Heart right ventricle (tissue), 16 donors: ENCODE data around the gene TRRAP. TPM values are rescaled to one million over a fixed set of nuclear protein-coding genes. Genes with fewer than 3 reads are reported as not detected.

Experiments
- ATAC-seq, 8 donors: fragments of 200-7000 bp; cut with Tn5 transposase; one replicate each; pipeline ENCODE4 v1.9.1; 2020; ENCODE audit warnings: mild to moderate bottlenecking in 8 of 8, moderate library complexity in 8 of 8, moderate number of reproducible peaks in 1 of 8
- DNase-seq, 2 donors: peaks; one replicate each; pipeline ENCODE4 v3.0.0-alpha.2; 2020
- H3K27ac ChIP-seq, 10 donors: fragments of 200-600 bp; sonication (generic) in 2 of 10; one replicate each; pipeline versions ENCODE4 v1.5.0 to v1.8.0; 2020 to 2022; ENCODE audit warnings: mild to moderate bottlenecking in 3 of 10
- H3K27me3 ChIP-seq, 7 donors: fragments of 200-600 bp; one replicate each; pipeline ENCODE4 v1.8.0; 2021 to 2022; ENCODE audit warnings: mild to moderate bottlenecking in 2 of 7
- H3K36me3 ChIP-seq, 9 donors: fragments of 200-600 bp; sonication (generic) in 1 of 9; one replicate each; pipeline versions ENCODE4 v1.5.0 to v1.8.0; 2020 to 2022; ENCODE audit warnings: mild to moderate bottlenecking in 2 of 9
- H3K4me1 ChIP-seq, 9 donors: fragments of 200-600 bp; sonication (generic) in 1 of 9; one replicate each; pipeline versions ENCODE4 v1.5.0 to v1.8.0; 2020 to 2022; ENCODE audit warnings: mild to moderate bottlenecking in 4 of 9
- H3K4me3 ChIP-seq, 10 donors: fragments of 200-600 bp; sonication (generic) in 2 of 10; one replicate each; pipeline versions ENCODE4 v1.5.0 to v1.8.0; 2020 to 2022; ENCODE audit warnings: mild to moderate bottlenecking in 7 of 10, moderate library complexity in 2 of 10
- H3K9me3 ChIP-seq, 11 donors: fragments of 200-600 bp in 10 of 11; sonication (generic) in 2 of 11; one replicate each; pipeline versions ENCODE4 v1.5.0 to v1.8.0; 2013 to 2022; ENCODE audit warnings: mild to moderate bottlenecking in 2 of 11, control low read depth in 1 of 11, moderate library complexity in 1 of 11
- WGBS, 2 donors: extraction: QIAGEN DNeasy Blood & Tissue Kit; methylation state at CpG; one replicate each; pipeline ENCODE4 v1.1.7; 2013; ENCODE audit warnings: inconsistent platforms in 1 of 2; 5-methylcytosine and 5-hydroxymethylcytosine counted together
- intact Hi-C, 10 donors: fragments of 100-400 bp; cut with DNase I; formaldehyde crosslinking; loops; one replicate each; pipeline versions ENCODE4 v1.11.1 to v1.14.2; 2022
- polyA plus RNA-seq, 2 donors: library from polyadenylated mRNA; stranded (reverse); fragments of 200-250 nt; gene quantifications; one replicate each; pipeline ENCODE4 v1.2.3, GENCODE V29; 2013
- total RNA-seq, 10 donors: library from RNA; stranded (reverse); fragmentation: NEBNext Ultra II Directional in 3 of 10; extraction: Animal tissue kit (Norgen Biotek cat#: 25700) in 3 of 10; gene quantifications; one replicate each; pipeline versions ENCODE4 v1.2.1 to v1.2.4, GENCODE V29; 2021 to 2023
- TF ChIP-seq, protein P1 (sequence below), 9 donors: fragments of 200-600 bp; sonication (generic) in 2 of 9; IDR thresholded peaks; one replicate each; pipeline versions ENCODE4 v1.5.0 to v1.8.0; 2021 to 2022; ENCODE audit warnings: antibody characterized with exemption in 9 of 9, mild to moderate bottlenecking in 5 of 9, moderate library complexity in 1 of 9
- donor health status: Arrhythmogenic right ventricular cardiomyopathy.
- donor health status: ischemic (EF 13 %, LVEDD 7.1; RV severe dilation, severe dysfunction).
- donor health status: healthy with polysubstance abuse.
- donor health status: DM: no; HTN: yes; CAD: no.
- donor health status: DM: no; HTN: no; CAD: no.
- donor health status: ischemic (EF 25% LVEDD 6.9; RV normal size, moderate dysfunction).
- donor health status: ischemic (EF 25% LVEDD 5.7; RV mildly dilated, moderate dysfunction).
- donor health status: healthy.
- donor health status: DM: yes; HTN: yes; CAD: no.
- donor health status: Ischemic cardiomyopathy.
- donor health status: ischemic (EF 35%, LVEDD 5.7; RV mildly dilated, moderate dysfunction).
- donor health status: nonischemic (EF 11% LVEDD 7.7; RV severe dilation, severe dysfunction).
- donor health status: DM: yes; HTN: yes; CAD: no.
- donor health status: PGD.
- donor health status: ischemic (EF 29% LVEDD 5.4; RV normal size, mild dysfunction).
- donor health status: nonischemic (EF 23%, LVEDD 6.1; RV moderate dilation, normal function).

Gene TRRAP
- total and polyA plus RNA-seq, 12 donors = 4.8 to 25.1 (median 21.3) TPM

DNA sequence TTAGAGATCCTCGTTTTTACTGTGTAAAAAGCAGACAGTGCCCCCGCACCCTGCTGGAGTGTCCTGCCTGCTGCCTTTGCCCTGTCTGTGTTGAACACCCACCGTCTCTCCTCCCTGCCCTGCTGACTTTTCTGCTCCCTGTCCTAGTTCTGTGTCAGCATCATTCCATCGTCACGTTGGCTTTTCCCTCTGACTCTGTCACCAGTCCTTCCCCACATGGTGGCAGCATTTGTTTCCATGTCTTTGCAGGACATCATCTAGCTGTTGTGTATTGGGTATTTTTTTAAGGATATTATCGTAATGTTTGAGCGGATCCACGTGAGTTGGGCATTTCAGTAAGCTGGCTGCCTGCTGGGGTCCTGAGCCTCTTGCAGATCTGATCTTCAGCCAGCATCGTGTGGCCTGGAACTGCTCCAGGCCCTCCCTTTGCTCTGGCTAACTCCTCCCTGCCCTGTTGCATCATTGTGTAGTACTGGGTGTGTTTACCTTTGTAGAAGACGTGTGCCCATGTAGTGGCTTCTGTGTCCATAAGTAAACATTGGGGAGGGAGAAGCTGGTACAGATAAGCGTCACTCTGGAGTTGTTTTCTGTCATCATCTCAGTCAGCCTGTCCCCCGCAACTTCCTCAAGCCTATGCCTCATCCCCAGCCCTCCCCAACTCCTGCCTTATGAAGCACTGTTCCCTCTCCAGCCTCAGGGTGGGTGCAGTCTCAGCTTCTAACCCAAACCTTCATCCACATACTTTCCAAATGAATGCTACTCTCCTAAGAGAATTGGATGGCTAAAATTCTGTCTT lies 44.3 kb downstream of the TRRAP start:
- ATAC-seq = peak in 6 of 8 donors; percentile 25 to 72 (median 52)
- no peak overlapping the region for H3K4me3 ChIP-seq
- DNase-seq = no peak
- no peaks in the 10 kb centered on the region for H3K9me3 ChIP-seq
- H3K27ac ChIP-seq = no peak overlapping the region
- H3K36me3 ChIP-seq = peaks cover 0 to 100% (median 71%) of the 10 kb centered on the region in 9 donors
- peaks cover 0 to 8% (median 0%) of the 10 kb centered on the region in 9 donors for H3K4me1 ChIP-seq
- TF ChIP-seq, protein P1, sequence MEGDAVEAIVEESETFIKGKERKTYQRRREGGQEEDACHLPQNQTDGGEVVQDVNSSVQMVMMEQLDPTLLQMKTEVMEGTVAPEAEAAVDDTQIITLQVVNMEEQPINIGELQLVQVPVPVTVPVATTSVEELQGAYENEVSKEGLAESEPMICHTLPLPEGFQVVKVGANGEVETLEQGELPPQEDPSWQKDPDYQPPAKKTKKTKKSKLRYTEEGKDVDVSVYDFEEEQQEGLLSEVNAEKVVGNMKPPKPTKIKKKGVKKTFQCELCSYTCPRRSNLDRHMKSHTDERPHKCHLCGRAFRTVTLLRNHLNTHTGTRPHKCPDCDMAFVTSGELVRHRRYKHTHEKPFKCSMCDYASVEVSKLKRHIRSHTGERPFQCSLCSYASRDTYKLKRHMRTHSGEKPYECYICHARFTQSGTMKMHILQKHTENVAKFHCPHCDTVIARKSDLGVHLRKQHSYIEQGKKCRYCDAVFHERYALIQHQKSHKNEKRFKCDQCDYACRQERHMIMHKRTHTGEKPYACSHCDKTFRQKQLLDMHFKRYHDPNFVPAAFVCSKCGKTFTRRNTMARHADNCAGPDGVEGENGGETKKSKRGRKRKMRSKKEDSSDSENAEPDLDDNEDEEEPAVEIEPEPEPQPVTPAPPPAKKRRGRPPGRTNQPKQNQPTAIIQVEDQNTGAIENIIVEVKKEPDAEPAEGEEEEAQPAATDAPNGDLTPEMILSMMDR (IDR thresholded peaks at IDR 0.05) = peak in 5 of 9 donors; percentile 12 to 24 (median 22)
- WGBS, 2 donors = 72 to 75% methylated on average over 12 of the region's 12 CpGs
- intact Hi-C loops = no loop called here
- no peaks in the 10 kb centered on the region for H3K27me3 ChIP-seq

DNA sequence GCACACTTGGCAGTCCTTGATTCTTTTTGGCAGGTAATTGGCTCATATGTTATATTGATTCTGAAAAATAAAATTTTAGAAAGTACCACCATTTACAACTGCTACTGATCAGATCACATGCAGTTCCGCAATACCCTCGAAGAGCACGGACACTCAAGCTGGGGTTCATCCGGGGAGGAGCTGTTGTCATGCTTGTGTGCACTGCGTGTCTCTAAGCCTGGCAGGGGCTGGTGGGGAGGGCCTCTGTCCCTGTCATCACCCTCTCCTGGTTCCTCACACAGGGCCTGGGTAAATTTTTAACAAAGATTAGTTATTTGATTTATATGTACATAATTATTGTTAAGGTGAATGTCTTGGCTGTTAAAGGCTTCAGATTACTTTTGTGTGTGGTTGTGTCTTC lies 45.2 kb downstream of the TRRAP start:
- Histone ChIP-seq H3K9me3 (no peaks in the 10 kb centered on the region), H3K4me3 (no peak overlapping the region), H3K36me3 (peaks cover 0 to 100% (median 71%) of the 10 kb centered on the region in 9 donors), H3K27ac (no peak overlapping the region), H3K27me3 (no peaks in the 10 kb centered on the region), H3K4me1 (peaks cover 0 to 8% (median 0%) of the 10 kb centered on the region in 9 donors)
- no peak for DNase-seq
- WGBS, 2 donors = 90 to 96% methylated on average over 5 of the region's 5 CpGs
- intact Hi-C loops = no loop called here
- ATAC-seq = no peak
- TF ChIP-seq, protein P1 (IDR thresholded peaks at IDR 0.05) = no peak

DNA sequence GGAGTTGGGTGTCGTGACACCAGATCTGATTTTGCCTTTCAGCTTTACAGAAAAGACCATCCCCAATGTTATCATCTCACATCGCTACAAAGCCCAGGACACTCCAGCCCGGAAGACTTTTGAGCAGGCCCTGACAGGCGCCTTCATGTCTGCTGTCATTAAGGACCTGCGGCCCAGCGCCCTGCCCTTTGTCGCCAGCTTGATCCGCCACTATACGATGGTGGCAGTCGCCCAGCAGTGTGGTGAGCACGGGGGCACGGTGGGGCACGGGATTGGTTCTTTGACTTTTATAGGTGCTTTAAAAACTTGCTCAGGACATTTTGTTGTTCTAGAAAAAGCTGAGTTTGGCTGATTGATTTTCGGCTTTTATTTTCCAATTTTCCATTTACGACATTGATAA lies 48.8 kb downstream of the TRRAP start:
- peaks cover 0 to 11% (median 0%) of the 10 kb centered on the region in 9 donors for H3K4me1 ChIP-seq
- no peaks in the 10 kb centered on the region for H3K27me3 ChIP-seq
- peaks cover 0 to 100% (median 88%) of the 10 kb centered on the region in 9 donors for H3K36me3 ChIP-seq
- H3K9me3 ChIP-seq = no peaks in the 10 kb centered on the region
- 97 to 98% methylated on average over 15 of the region's 15 CpGs for WGBS, 2 donors
- H3K4me3 ChIP-seq = no peak overlapping the region
- ATAC-seq = no peak
- H3K27ac ChIP-seq = no peak overlapping the region
- TF ChIP-seq, protein P1 (IDR thresholded peaks at IDR 0.05) = no peak
- no peak for DNase-seq
- intact Hi-C loops = no loop called here

DNA sequence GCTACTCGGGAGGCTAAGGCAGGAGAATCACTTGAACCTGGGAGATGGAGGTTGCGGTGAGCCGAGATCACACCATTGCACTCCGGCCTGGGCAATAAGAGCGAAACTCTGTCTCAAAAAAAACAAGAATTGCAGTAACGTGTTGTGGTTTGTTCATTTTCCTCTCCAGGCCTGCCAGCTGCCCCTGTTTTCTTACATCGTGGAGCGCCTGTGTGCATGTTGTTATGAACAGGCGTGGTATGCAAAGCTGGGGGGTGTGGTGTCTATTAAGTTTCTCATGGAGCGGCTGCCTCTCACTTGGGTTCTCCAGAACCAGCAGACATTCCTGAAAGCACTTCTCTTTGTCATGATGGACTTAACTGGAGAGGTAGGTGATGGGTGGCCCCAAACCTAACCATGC lies 52.1 kb downstream of the TRRAP start:
- intact Hi-C loops = no loop called here
- peak overlapping the region in 1 of 10 donors; percentile 3 for H3K27ac ChIP-seq
- peaks cover 0 to 4% (median 0%) of the 10 kb centered on the region in 9 donors for H3K4me1 ChIP-seq
- no peaks in the 10 kb centered on the region for H3K9me3 ChIP-seq
- TF ChIP-seq, protein P1 (IDR thresholded peaks at IDR 0.05) = no peak
- no peaks in the 10 kb centered on the region for H3K27me3 ChIP-seq
- no peak overlapping the region for H3K4me3 ChIP-seq
- no peak for DNase-seq
- 92 to 96% methylated on average over 10 of the region's 10 CpGs for WGBS, 2 donors
- ATAC-seq = no peak
- peaks cover 0 to 100% (median 90%) of the 10 kb centered on the region in 9 donors for H3K36me3 ChIP-seq
